Measurements from ENCODE around the gene ABCB1. TPM values are rescaled to one million over a fixed set of nuclear protein-coding genes. Genes with fewer than 3 reads are reported as not detected.

The ABCB1 gene
- total and polyA plus RNA-seq, 2 donors from 2014 or later = 29.1 to 48.3 TPM

GRCh38 chr7:87530126-87530525 lies 70.6 kb downstream of the ABCB1 start:
- DNase-seq (no peak), FAIRE-seq (no peak)
- no peak overlapping the region for H3K9ac ChIP-seq (ENCODE audit: low read length in 3 of 3)
- H3K27ac ChIP-seq (ENCODE audit: low read depth in 2 of 2, low read length in 2 of 2) = no peak overlapping the region
- TF ChIP-seq CTCF (IDR thresholded peaks at IDR 0.05; ENCODE audit: borderline replicate concordance, extremely low read depth, insufficient read depth) = no peak
- intact Hi-C loops (cut with DNase I) = no loop called here
- H3K4me1 ChIP-seq (ENCODE audit: control insufficient read depth in 2 of 3, insufficient read depth in 2 of 3, low read depth in 1 of 3, low read length in 3 of 3) = no peaks in the 10 kb centered on the region
- H3K4me3 ChIP-seq (ENCODE audit: low read length in 3 of 3) = no peak overlapping the region
- no peaks in the 10 kb centered on the region for H3K27me3 ChIP-seq (ENCODE audit: control insufficient read depth, insufficient read depth, low read length)
- no peaks in the 10 kb centered on the region for H3K9me3 ChIP-seq (ENCODE audit: control insufficient read depth in 2 of 3, insufficient read depth in 1 of 3, low read length in 3 of 3)
- H3K36me3 ChIP-seq (ENCODE audit: control insufficient read depth in 2 of 3, insufficient read depth in 3 of 3, low read length in 3 of 3) = peaks cover 0 to 3% (median 2%) of the 10 kb centered on the region in 3 donors

GRCh38 chr7:87528730-87529129 lies 72.0 kb downstream of the ABCB1 start:
- Histone ChIP-seq H3K27me3 (ENCODE audit: control insufficient read depth, insufficient read depth, low read length) (no peaks in the 10 kb centered on the region), H3K9me3 (ENCODE audit: control insufficient read depth in 2 of 3, insufficient read depth in 1 of 3, low read length in 3 of 3) (no peaks in the 10 kb centered on the region), H3K9ac (ENCODE audit: low read length in 3 of 3) (no peak overlapping the region), H3K4me3 (ENCODE audit: low read length in 3 of 3) (no peak overlapping the region), H3K27ac (ENCODE audit: low read depth in 2 of 2, low read length in 2 of 2) (no peak overlapping the region), H3K36me3 (ENCODE audit: control insufficient read depth in 2 of 3, insufficient read depth in 3 of 3, low read length in 3 of 3) (no peaks in the 10 kb centered on the region), H3K4me1 (ENCODE audit: control insufficient read depth in 2 of 3, insufficient read depth in 2 of 3, low read depth in 1 of 3, low read length in 3 of 3) (no peaks in the 10 kb centered on the region)
- no peak for TF ChIP-seq CTCF (IDR thresholded peaks at IDR 0.05; ENCODE audit: borderline replicate concordance, extremely low read depth, insufficient read depth)
- DNase-seq = no peak
- intact Hi-C loops (cut with DNase I) = no loop called here
- FAIRE-seq = no peak

- Histone ChIP-seq H3K4me3 (ENCODE audit: low read length in 3 of 3) (no peak overlapping the region), H3K36me3 (ENCODE audit: control insufficient read depth in 2 of 3, insufficient read depth in 3 of 3, low read length in 3 of 3) (peaks cover 0 to 21% (median 4%) of the 10 kb centered on the region in 3 donors), H3K9me3 (ENCODE audit: control insufficient read depth in 2 of 3, insufficient read depth in 1 of 3, low read length in 3 of 3) (no peaks in the 10 kb centered on the region), H3K27ac (ENCODE audit: low read depth in 2 of 2, low read length in 2 of 2) (no peak overlapping the region), H3K9ac (ENCODE audit: low read length in 3 of 3) (no peak overlapping the region), H3K4me1 (ENCODE audit: control insufficient read depth in 2 of 3, insufficient read depth in 2 of 3, low read depth in 1 of 3, low read length in 3 of 3) (no peaks in the 10 kb centered on the region), H3K27me3 (ENCODE audit: control insufficient read depth, insufficient read depth, low read length) (no peaks in the 10 kb centered on the region)
- no peak for TF ChIP-seq CTCF (IDR thresholded peaks at IDR 0.05; ENCODE audit: borderline replicate concordance, extremely low read depth, insufficient read depth)
- intact Hi-C loops (cut with DNase I) = no loop called here
- FAIRE-seq (no peak), DNase-seq (no peak)
These were observed 81.9 kb downstream of the ABCB1 start for GRCh38 chr7:87518735-87519134.

- Histone ChIP-seq H3K9ac (ENCODE audit: low read length in 3 of 3) (no peak overlapping the region), H3K27ac (ENCODE audit: low read depth in 2 of 2, low read length in 2 of 2) (no peak overlapping the region), H3K4me1 (ENCODE audit: control insufficient read depth in 2 of 3, insufficient read depth in 2 of 3, low read depth in 1 of 3, low read length in 3 of 3) (no peaks in the 10 kb centered on the region), H3K36me3 (ENCODE audit: control insufficient read depth in 2 of 3, insufficient read depth in 3 of 3, low read length in 3 of 3) (peaks cover 0 to 21% (median 4%) of the 10 kb centered on the region in 3 donors), H3K4me3 (ENCODE audit: low read length in 3 of 3) (no peak overlapping the region), H3K27me3 (ENCODE audit: control insufficient read depth, insufficient read depth, low read length) (no peaks in the 10 kb centered on the region), H3K9me3 (ENCODE audit: control insufficient read depth in 2 of 3, insufficient read depth in 1 of 3, low read length in 3 of 3) (no peaks in the 10 kb centered on the region)
- intact Hi-C loops (cut with DNase I) = no loop called here
- DNase-seq = no peak
- FAIRE-seq = no peak
- no peak for TF ChIP-seq CTCF (IDR thresholded peaks at IDR 0.05; ENCODE audit: borderline replicate concordance, extremely low read depth, insufficient read depth)
These were observed 82.8 kb downstream of the ABCB1 start for GRCh38 chr7:87517891-87518290.

All from kidney (tissue), 14 donors.